Caki2 (cell line): ENCODE measurements around the gene METTL13. TPM values are rescaled to one million over a fixed set of nuclear protein-coding genes. Genes with fewer than 3 reads are reported as not detected.

Source experiments
- DNase-seq: peaks from one replicate; pipeline ENCODE4 v3.0.0-alpha.2; 2015; ENCODE audit warnings: low read depth
- in situ Hi-C: cut with HindIII; loops from 2 replicates; pipeline ENCODE4 v1.10.0; 2016; ENCODE audit warnings: low sequenced_read_pairs, low pct_unique_long_range_greater_than_20kb, mixed read lengths
- total RNA-seq: library from RNA; depleted of rRNA; stranded (reverse); fragments of >200 nt; shearing (Covaris generic); gene quantifications from 2 replicates; pipeline ENCODE4 v1.2.3, GENCODE V29; 2014; ENCODE audit warnings: low replicate concordance; rRNA removed

METTL13 gene
- total RNA-seq, 1 experiment from 2014 or later = 48.9 TPM

DNA sequence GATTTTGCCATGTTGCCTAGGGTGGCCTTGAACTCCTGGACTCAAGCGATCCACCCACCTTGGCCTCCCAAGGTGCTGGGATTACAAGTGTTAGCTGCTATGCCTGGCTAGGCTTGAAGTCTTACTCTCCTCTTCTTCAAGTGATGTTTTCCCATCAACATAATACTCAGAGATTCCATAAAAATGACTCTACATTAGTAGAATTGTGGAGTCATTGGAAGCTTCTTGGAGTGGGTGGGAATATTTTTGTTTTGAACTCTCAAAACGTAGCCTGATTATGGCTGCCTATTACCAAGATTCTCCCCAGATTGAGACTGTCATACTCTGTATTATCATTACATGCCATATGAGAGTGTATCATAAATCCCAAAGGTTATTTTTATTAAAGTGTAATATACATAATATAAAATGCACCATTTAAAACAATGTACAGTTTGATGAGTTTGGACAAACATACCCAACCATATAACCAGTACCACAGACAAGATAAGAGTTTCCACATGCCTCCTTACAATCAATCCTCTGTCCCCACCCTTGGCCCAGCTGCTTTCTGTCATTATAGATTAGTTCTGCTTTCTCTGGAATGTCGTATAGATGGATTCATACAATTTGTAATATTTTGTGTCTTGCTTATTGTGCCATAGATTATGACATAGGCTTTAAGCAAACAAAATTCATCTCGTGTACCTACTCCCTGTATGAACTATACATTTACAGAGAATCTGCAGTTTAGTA is 51.8 kb downstream of the METTL13 start:
- in situ Hi-C loops = no loop called here
- no peak for DNase-seq

DNA sequence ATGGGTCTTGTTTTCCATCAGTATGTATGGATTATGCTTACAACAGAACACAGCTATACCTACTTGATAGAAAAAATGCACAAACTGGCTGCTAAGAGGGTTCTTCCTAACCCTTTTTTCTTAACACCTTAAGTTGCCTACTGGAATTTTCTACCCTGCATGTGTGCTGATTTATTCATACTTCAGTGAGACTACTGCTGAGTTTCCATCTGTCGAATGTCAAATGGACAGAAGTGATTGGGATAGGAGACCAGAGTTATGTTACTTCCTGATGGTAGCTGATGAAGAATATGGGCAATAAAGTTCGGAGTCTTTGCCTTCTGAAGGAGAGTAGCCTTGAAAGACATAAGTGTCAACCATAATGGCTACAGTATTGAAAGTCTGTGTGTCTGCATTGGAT is 53.4 kb downstream of the METTL13 start:
- in situ Hi-C loops = no loop called here
- DNase-seq = no peak

DNA sequence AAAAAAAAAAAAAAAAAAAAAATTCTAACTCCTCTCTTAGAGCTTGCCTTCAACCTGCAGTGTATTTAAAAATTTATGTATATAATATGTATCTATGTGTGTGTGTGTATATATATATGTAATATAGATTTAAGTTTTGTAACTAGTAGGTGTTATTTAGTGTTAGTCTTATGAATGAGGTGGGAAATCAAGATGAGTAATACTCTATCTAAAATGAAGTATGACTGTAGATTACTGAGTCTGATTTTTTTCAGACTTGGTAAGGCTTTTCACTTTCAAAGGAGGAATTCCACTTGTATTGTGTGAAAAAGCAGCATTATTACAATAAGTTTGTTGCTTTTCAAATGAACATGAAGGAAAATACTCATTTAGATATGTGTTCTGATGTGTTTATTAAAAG is 54.4 kb downstream of the METTL13 start:
- in situ Hi-C loops = no loop called here
- DNase-seq = no peak

DNA sequence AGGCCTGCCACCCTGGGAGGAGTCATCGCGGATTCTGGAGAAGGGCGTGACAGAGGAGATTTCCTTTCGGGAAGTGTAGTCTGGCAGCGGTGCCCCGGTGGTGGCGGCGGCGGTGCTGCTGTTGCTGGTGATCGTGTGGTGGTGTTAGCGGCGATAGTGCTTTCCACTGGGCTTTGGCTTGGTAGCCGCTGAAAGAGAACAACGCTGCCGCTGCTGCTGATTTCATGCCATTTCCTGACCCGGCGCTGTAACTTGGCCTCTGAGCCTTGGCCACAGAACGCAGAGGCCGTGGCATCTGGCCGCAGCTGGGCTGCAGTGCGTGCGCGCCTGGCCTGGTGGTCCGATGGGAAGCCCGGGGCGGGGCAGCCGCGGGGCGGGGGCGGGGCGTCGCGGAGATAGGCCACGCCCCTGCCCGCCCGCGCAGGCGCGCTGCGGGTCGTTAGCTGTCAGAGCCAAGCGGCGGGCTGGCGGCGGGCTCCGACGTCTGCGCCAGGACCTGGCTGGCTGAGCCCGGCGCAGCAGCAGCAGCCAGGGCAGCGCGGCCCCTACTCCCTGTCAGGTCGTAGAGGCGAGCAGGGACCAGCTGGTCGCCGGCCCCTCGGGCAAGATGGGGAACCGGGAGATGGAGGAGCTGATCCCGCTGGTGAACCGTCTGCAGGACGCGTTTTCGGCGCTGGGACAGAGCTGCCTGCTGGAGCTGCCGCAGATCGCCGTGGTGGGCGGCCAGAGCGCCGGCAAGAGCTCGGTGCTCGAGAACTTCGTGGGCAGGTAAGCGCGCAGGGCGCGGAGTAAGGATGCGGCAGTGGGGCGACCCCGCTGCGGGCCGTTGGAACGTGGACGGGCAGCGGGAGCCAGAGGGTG is 59.8 kb downstream of the METTL13 start, which contains the start of gene DNM3:
Gene DNM3 (plus strand): TSS at position 449 of the 861 bp plus-strand sequence. CDS start 159 bp downstream, at position 608.
- DNase-seq = peak; percentile 71
- in situ Hi-C loops = no loop called here

DNA sequence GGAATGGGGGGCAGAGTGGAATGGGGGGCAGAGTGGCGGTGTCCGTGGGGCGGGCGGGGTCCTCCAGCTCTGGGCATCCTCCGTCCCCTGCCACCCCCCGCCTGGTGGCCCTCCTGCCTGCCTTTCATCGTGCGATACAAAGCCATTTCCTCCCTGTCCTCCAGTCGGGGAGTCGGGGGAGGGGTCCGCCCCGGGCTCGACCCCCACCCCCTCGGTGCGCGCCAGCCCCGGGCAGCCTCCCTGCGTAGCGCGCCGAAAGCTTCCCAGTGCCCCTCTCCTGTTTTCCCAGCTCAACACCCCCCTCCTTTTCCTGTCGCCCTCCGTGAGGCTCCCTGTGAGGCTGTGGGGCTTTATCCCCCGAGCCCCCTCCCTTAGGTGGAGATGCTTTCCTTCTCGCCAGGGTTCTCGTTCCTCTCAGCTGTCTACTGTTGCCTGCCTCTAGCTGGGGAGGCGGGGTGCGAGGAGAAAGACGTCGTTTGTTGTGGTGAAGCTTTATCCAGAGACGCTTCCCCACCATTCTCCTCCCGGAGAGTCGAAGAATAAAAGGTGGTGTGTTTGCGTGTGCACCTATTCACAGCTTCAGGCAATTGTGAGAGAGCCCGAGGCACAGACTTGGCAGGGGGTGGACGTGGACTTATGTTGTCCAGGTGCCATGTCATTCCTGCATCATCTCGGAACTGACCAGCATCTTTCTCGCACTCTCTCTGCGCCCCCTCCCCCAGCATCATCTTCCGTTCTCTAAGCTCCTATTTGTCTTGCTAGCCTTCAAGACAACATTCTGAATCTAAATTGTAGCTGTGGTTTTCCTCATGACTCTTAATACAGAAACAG is 60.7 kb downstream of the METTL13 start:
- in situ Hi-C loops = no loop called here
- peak; percentile 15 for DNase-seq

DNA sequence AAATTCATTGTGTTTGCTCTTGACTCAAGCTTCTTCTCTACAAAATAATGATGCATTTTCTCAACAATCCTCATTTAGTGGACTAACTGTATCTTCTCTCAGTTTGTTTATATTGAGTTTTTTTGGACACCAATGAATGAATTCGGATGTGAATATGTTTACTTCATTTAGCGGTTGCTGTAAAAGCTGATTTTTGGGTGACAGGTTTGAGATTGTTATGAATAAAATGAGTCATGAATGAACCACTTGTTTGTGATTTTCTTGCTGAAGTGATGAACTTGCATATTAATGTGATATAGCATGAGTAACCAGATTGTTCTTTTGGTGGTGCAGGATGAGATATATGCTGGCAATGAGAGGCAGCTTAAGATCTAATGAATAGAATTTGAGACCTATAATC is 62.9 kb downstream of the METTL13 start:
- DNase-seq = no peak
- in situ Hi-C loops = no loop called here

DNA sequence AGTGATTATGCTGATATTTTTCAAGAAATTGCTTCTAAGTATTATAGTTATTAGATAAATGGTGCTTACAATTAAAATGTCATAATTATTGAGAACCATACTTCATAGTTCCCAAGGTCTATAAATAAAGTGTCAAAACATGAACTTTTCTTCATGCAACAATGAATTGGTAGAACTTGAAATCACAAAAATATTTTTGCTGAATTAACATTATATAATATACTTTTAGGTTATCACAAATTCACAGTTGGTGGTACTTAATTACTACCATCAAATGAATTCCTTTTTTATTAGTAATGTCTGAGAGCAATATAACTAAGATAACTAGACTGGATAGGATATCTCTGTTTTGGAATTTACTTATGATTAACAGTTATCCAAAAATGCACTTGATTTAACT is 64.5 kb downstream of the METTL13 start:
- DNase-seq = no peak
- in situ Hi-C loops = no loop called here

Other genes starting within 250 kb of the METTL13 start
- gene MYOCOS, start 159.4 kb upstream of the METTL13 start, total RNA-seq = not detected in 2 replicates
- not detected in 2 replicates for gene MYOC, start 129.0 kb upstream of the METTL13 start, total RNA-seq
- 1.1 and 3.4 TPM in 2 replicates for gene VAMP4, start 39.6 kb upstream of the METTL13 start, total RNA-seq
- 1.7 TPM in 1 of 2 replicates, not detected in the other for gene DNM3, start 59.8 kb downstream of the METTL13 start, total RNA-seq